MG63 (cell line): ENCODE measurements around the gene PRG3. TPM values are rescaled to one million over a fixed set of nuclear protein-coding genes. Genes with fewer than 3 reads are reported as not detected.
"Not testable (repeated sequence)": the region's sequence is repeated elsewhere in the genome, so short reads cannot be mapped to it uniquely, and the experiment has no call there.

Experiments used
- DNase-seq: peaks from one replicate; pipeline ENCODE4 v3.0.0-alpha.2; 2020
- H3K27me3 ChIP-seq: fragments of 250-450 bp; sonication (Bioruptor Pico); 2 replicates; pipeline ENCODE4 v1.5.1; 2020; ENCODE audit warnings: mild to moderate bottlenecking, moderate library complexity
- H3K36me3 ChIP-seq: fragments of 250-450 bp; sonication (Bioruptor Pico); 2 replicates; pipeline ENCODE4 v1.5.1; 2020; ENCODE audit warnings: mild to moderate bottlenecking, moderate library complexity
- H3K4me3 ChIP-seq: fragments of 250-450 bp; sonication (Bioruptor Pico); 2 replicates; pipeline ENCODE4 v1.5.1; 2020; ENCODE audit warnings: mild to moderate bottlenecking, moderate library complexity
- H3K9me3 ChIP-seq: fragments of 250-450 bp; sonication (Bioruptor Pico); 2 replicates; pipeline ENCODE4 v1.5.1; 2020; ENCODE audit warnings: mild to moderate bottlenecking, moderate library complexity
- total RNA-seq: library from RNA; depleted of rRNA; stranded (reverse); fragments of >200 nt; shearing (Covaris generic); gene quantifications from 2 replicates; pipeline ENCODE4 v1.2.3, GENCODE V29; 2014; ENCODE audit warnings: low replicate concordance; rRNA removed

PRG3 gene
- total RNA-seq, 1 experiment from 2014 or later: not detected

GRCh38 chr11:57339328-57339727 is 41.6 kb downstream of the PRG3 start:
- Histone ChIP-seq H3K9me3 (no peaks in the 10 kb centered on the region), H3K36me3 (peaks cover 8% of the 10 kb centered on the region), H3K4me3 (no peak overlapping the region), H3K27me3 (no peaks in the 10 kb centered on the region)
- DNase-seq: no peak

- Histone ChIP-seq H3K9me3 (no peaks in the 10 kb centered on the region), H3K4me3 (no peak within 1 kb of the TSS), H3K27me3 (no peaks in the 10 kb centered on the region), H3K36me3 (peaks cover 19% of the 10 kb centered on the region)
- no peak for DNase-seq
Observed at GRCh38 chr11:57338142-57338541, 42.8 kb downstream of the PRG3 start, which contains the start of gene P2RX3. TSS of gene P2RX3 (plus strand) at chr11:57338352. CDS start at chr11:57338551, 199 bp downstream.

- H3K9me3 ChIP-seq, H3K4me3 ChIP-seq, H3K27me3 ChIP-seq, DNase-seq: not testable (repeated sequence)
- peaks cover 32% of the 10 kb centered on the region for H3K36me3 ChIP-seq
Observed at GRCh38 chr11:57336856-57337255, 44.1 kb downstream of the PRG3 start.

- Histone ChIP-seq H3K27me3 (no peaks in the 10 kb centered on the region), H3K36me3 (peaks cover 39% of the 10 kb centered on the region), H3K9me3 (no peaks in the 10 kb centered on the region), H3K4me3 (peak overlapping the region; percentile 66)
- DNase-seq: no peak
Observed at GRCh38 chr11:57336111-57336666, 44.8 kb downstream of the PRG3 start.

GRCh38 chr11:57335343-57336110 is 45.4 kb downstream of the PRG3 start, which contains the start of gene SSRP1:
TSS of gene SSRP1 (minus strand) at chr11:57335892. CDS start at chr11:57335121, 771 bp downstream.
- Histone ChIP-seq H3K4me3 (peak within 1 kb of the TSS; percentile 66), H3K9me3 (no peaks in the 10 kb centered on the region), H3K36me3 (peaks cover 46% of the 10 kb centered on the region), H3K27me3 (no peaks in the 10 kb centered on the region)
- peak; percentile 91 for DNase-seq

- Histone ChIP-seq H3K9me3 (no peaks in the 10 kb centered on the region), H3K27me3 (no peaks in the 10 kb centered on the region), H3K36me3 (peaks cover 51% of the 10 kb centered on the region), H3K4me3 (peak overlapping the region; percentile 66)
- no peak for DNase-seq
Observed at GRCh38 chr11:57335023-57335342, 46.0 kb downstream of the PRG3 start.

- DNase-seq: no peak
- no peak overlapping the region for H3K4me3 ChIP-seq
- H3K27me3 ChIP-seq: no peaks in the 10 kb centered on the region
- H3K36me3 ChIP-seq: peaks cover 70% of the 10 kb centered on the region
- H3K9me3 ChIP-seq: no peaks in the 10 kb centered on the region
Observed at GRCh38 chr11:57332694-57333440, 48.1 kb downstream of the PRG3 start.

GRCh38 chr11:57331720-57332119 is 49.2 kb downstream of the PRG3 start:
- no peak for DNase-seq
- no peaks in the 10 kb centered on the region for H3K27me3 ChIP-seq
- no peaks in the 10 kb centered on the region for H3K9me3 ChIP-seq
- no peak overlapping the region for H3K4me3 ChIP-seq
- peaks cover 80% of the 10 kb centered on the region for H3K36me3 ChIP-seq

- Histone ChIP-seq H3K36me3 (peaks cover 90% of the 10 kb centered on the region), H3K27me3 (no peaks in the 10 kb centered on the region), H3K4me3 (no peak overlapping the region), H3K9me3 (no peaks in the 10 kb centered on the region)
- no peak for DNase-seq
Observed at GRCh38 chr11:57330029-57330428, 50.9 kb downstream of the PRG3 start.

GRCh38 chr11:57327721-57328120 is 53.2 kb downstream of the PRG3 start:
- DNase-seq: no peak
- Histone ChIP-seq H3K36me3 (peaks cover 67% of the 10 kb centered on the region), H3K9me3 (no peaks in the 10 kb centered on the region), H3K27me3 (no peaks in the 10 kb centered on the region), H3K4me3 (no peak overlapping the region)

Other genes with a start within 250 kb of the PRG3 start
- gene LRRC55, start 199.2 kb downstream of the PRG3 start, total RNA-seq: not detected in 2 replicates
- gene APLNR, start 143.9 kb downstream of the PRG3 start, total RNA-seq: not detected in 2 replicates
- gene TNKS1BP1, start 56.2 kb downstream of the PRG3 start, total RNA-seq: 39.4 and 86.8 TPM in 2 replicates
- 126 and 171 TPM in 2 replicates for gene SSRP1, start 45.3 kb downstream of the PRG3 start, total RNA-seq
- gene P2RX3, start 42.8 kb downstream of the PRG3 start, total RNA-seq: not detected in 2 replicates
- gene PRG2, start 9.5 kb upstream of the PRG3 start, total RNA-seq: 1.0 TPM in 1 of 2 replicates, not detected in the other
- 73.1 and 84.3 TPM in 2 replicates for gene SLC43A3, start 46.0 kb upstream of the PRG3 start, total RNA-seq
- gene RTN4RL2, start 79.4 kb upstream of the PRG3 start, total RNA-seq: 0.03 and 1.6 TPM in 2 replicates
- 3.2 and 4.0 TPM in 2 replicates for gene SLC43A1, start 134.6 kb upstream of the PRG3 start, total RNA-seq
- 99.6 and 106 TPM in 2 replicates for gene TIMM10, start 149.6 kb upstream of the PRG3 start, total RNA-seq
- not detected in 2 replicates for gene SMTNL1, start 156.4 kb upstream of the PRG3 start, total RNA-seq
- 14.7 and 17.2 TPM in 2 replicates for gene UBE2L6, start 186.5 kb upstream of the PRG3 start, total RNA-seq
- 0.22 and 0.26 TPM in 2 replicates for gene SERPING1, start 216.5 kb upstream of the PRG3 start, total RNA-seq